Retinal pigment epithelial cell (primary cell): ENCODE measurements around the gene SSH3.

Source experiments
- DNase-seq: peaks from one replicate; pipeline ENCODE4 v3.0.0-alpha.2; 2010; ENCODE audit warnings: low read depth
- H3K4me3 ChIP-seq: 2 replicates; pipeline ENCODE4 v1.5.1; 2011; ENCODE audit warnings: mild to moderate bottlenecking, low read length, control low read depth, moderate library complexity
- TF ChIP-seq, protein P1 (sequence below): conservative IDR thresholded peaks from 2 replicates; pipeline ENCODE4 v1.5.1; 2011; ENCODE audit warnings: low read depth, low read length, control low read depth, inconsistent platforms

The SSH3 gene

DNA sequence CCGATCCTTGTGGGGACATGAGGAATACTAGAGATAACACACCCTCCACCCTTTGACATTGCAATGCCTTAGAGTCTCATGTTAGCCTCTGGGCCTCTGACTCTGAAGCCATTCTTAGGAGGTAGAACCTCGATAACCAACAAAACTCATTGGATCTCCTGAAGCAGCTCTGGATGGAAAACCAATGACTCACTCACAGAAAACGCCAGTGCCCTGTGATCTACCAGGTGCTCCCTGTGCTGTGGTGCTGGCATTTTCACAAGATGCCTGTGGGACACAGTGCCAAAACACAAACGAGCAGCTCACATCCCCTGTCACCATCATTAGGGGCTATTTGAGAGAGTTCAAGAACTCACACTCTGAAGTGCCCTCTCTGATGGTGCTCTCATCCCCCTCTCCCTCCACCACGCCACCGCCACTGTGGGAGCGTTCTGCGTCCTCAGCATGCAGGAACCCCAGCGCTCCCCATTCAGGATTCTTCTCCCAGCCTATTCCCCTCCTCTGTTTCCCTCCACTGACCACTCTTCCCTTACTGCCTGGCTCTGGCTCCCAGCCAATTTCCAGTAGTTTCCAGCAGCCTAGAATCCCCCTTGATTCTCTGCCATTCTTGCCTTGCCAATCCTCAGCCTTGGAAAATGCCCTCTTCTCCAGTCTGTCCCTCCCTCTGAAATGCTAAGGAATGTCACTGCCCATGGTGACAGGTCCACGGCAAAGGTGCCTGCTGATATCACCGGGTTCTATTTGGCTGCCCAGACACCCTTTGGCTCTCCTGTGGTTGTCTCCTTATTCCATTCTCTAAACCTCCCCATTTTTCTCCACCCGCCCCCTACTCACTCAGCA is 54.7 kb downstream of the SSH3 start:
- no peak for DNase-seq
- TF ChIP-seq, protein P1, sequence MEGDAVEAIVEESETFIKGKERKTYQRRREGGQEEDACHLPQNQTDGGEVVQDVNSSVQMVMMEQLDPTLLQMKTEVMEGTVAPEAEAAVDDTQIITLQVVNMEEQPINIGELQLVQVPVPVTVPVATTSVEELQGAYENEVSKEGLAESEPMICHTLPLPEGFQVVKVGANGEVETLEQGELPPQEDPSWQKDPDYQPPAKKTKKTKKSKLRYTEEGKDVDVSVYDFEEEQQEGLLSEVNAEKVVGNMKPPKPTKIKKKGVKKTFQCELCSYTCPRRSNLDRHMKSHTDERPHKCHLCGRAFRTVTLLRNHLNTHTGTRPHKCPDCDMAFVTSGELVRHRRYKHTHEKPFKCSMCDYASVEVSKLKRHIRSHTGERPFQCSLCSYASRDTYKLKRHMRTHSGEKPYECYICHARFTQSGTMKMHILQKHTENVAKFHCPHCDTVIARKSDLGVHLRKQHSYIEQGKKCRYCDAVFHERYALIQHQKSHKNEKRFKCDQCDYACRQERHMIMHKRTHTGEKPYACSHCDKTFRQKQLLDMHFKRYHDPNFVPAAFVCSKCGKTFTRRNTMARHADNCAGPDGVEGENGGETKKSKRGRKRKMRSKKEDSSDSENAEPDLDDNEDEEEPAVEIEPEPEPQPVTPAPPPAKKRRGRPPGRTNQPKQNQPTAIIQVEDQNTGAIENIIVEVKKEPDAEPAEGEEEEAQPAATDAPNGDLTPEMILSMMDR, result no peak
- no peak overlapping the region for H3K4me3 ChIP-seq
